ENCODE measurements around the gene SLC29A3.

- no peak for TF ChIP-seq POLR2A (IDR thresholded peaks at IDR 0.05; ENCODE audit: low read depth, low read length)
- TF ChIP-seq POLR2AphosphoS5 (IDR thresholded peaks at IDR 0.05; ENCODE audit: low read depth, low read length), result no peak
- TF ChIP-seq TAF1 (IDR thresholded peaks at IDR 0.05; ENCODE audit: low read depth, low read length), result no peak
- no peak for TF ChIP-seq SPI1 (IDR thresholded peaks at IDR 0.05; ENCODE audit: low read depth, low read length)
- TF ChIP-seq PAX5 (IDR thresholded peaks at IDR 0.05; ENCODE audit: insufficient read depth, low read length, severe bottlenecking), result no peak
- TF ChIP-seq POU2F2 (IDR thresholded peaks at IDR 0.05; ENCODE audit: low read depth, low read length), result no peak
Observed at GRCh38 chr10:71409516-71410104, 90.6 kb downstream of the SLC29A3 start.

Measured in GM12891 (cell line).